ENCODE results near the gene FOXRED1.
"Not testable (repeated sequence)": the region's sequence is repeated elsewhere in the genome, so short reads cannot be mapped to it uniquely, and the experiment has no call there.

The FOXRED1 gene

GRCh38 chr11:126253265-126253664 is 15.7 kb upstream of the FOXRED1 start:
- H3K27me3 ChIP-seq (replicated peaks; ENCODE audit: control insufficient read depth, insufficient read depth, low read length) = no peaks in the 10 kb centered on the region
- no peak overlapping the region for H3K4me3 ChIP-seq (ENCODE audit: low read length)
- no peak for DNase-seq (ENCODE audit: low read depth)
- peaks cover 18% of the 10 kb centered on the region for H3K4me1 ChIP-seq (ENCODE audit: control insufficient read depth, insufficient read depth, low read length)
- no peaks in the 10 kb centered on the region for H3K9me3 ChIP-seq (ENCODE audit: control insufficient read depth, low read length)
- no peak overlapping the region for H3K9ac ChIP-seq (ENCODE audit: low read length)
- H3K36me3 ChIP-seq (ENCODE audit: control insufficient read depth, insufficient read depth, low read length, severe bottlenecking) = peaks cover 53% of the 10 kb centered on the region

GRCh38 chr11:126254819-126255218 is 14.1 kb upstream of the FOXRED1 start:
- DNase-seq (ENCODE audit: low read depth) = no peak
- Histone ChIP-seq H3K4me3 (ENCODE audit: low read length) (no peak overlapping the region), H3K27me3 (replicated peaks; ENCODE audit: control insufficient read depth, insufficient read depth, low read length) (no peaks in the 10 kb centered on the region), H3K4me1 (ENCODE audit: control insufficient read depth, insufficient read depth, low read length) (peaks cover 18% of the 10 kb centered on the region), H3K36me3 (ENCODE audit: control insufficient read depth, insufficient read depth, low read length, severe bottlenecking) (peaks cover 48% of the 10 kb centered on the region), H3K9ac (ENCODE audit: low read length) (no peak overlapping the region), H3K9me3 (ENCODE audit: control insufficient read depth, low read length) (no peaks in the 10 kb centered on the region)

- Histone ChIP-seq H3K4me1 (ENCODE audit: control insufficient read depth, insufficient read depth, low read length) (peaks cover 18% of the 10 kb centered on the region), H3K36me3 (ENCODE audit: control insufficient read depth, insufficient read depth, low read length, severe bottlenecking) (peaks cover 45% of the 10 kb centered on the region)
- H3K9me3 ChIP-seq (ENCODE audit: control insufficient read depth, low read length); H3K9ac ChIP-seq (ENCODE audit: low read length); H3K27me3 ChIP-seq (replicated peaks; ENCODE audit: control insufficient read depth, insufficient read depth, low read length); DNase-seq (ENCODE audit: low read depth); H3K4me3 ChIP-seq (ENCODE audit: low read length): not testable (repeated sequence)
These were observed 13.4 kb upstream of the FOXRED1 start for GRCh38 chr11:126255507-126255906.

GRCh38 chr11:126256216-126256615 is 12.7 kb upstream of the FOXRED1 start:
- no peak overlapping the region for H3K4me3 ChIP-seq (ENCODE audit: low read length)
- no peak overlapping the region for H3K9ac ChIP-seq (ENCODE audit: low read length)
- H3K4me1 ChIP-seq (ENCODE audit: control insufficient read depth, insufficient read depth, low read length) = peaks cover 25% of the 10 kb centered on the region
- no peaks in the 10 kb centered on the region for H3K27me3 ChIP-seq (replicated peaks; ENCODE audit: control insufficient read depth, insufficient read depth, low read length)
- no peaks in the 10 kb centered on the region for H3K9me3 ChIP-seq (ENCODE audit: control insufficient read depth, low read length)
- H3K36me3 ChIP-seq (ENCODE audit: control insufficient read depth, insufficient read depth, low read length, severe bottlenecking) = peaks cover 44% of the 10 kb centered on the region
- no peak for DNase-seq (ENCODE audit: low read depth)

GRCh38 chr11:126257144-126257543 is 11.8 kb upstream of the FOXRED1 start:
- Histone ChIP-seq H3K9me3 (ENCODE audit: control insufficient read depth, low read length) (no peaks in the 10 kb centered on the region), H3K4me1 (ENCODE audit: control insufficient read depth, insufficient read depth, low read length) (peaks cover 27% of the 10 kb centered on the region), H3K4me3 (ENCODE audit: low read length) (no peak overlapping the region), H3K27me3 (replicated peaks; ENCODE audit: control insufficient read depth, insufficient read depth, low read length) (no peaks in the 10 kb centered on the region), H3K9ac (ENCODE audit: low read length) (no peak overlapping the region), H3K36me3 (ENCODE audit: control insufficient read depth, insufficient read depth, low read length, severe bottlenecking) (peaks cover 50% of the 10 kb centered on the region)
- peak; percentile 51 for DNase-seq (ENCODE audit: low read depth)

- Histone ChIP-seq H3K4me1 (ENCODE audit: control insufficient read depth, insufficient read depth, low read length) (peaks cover 27% of the 10 kb centered on the region), H3K9ac (ENCODE audit: low read length) (no peak overlapping the region), H3K36me3 (ENCODE audit: control insufficient read depth, insufficient read depth, low read length, severe bottlenecking) (peaks cover 50% of the 10 kb centered on the region), H3K9me3 (ENCODE audit: control insufficient read depth, low read length) (no peaks in the 10 kb centered on the region), H3K4me3 (ENCODE audit: low read length) (no peak overlapping the region), H3K27me3 (replicated peaks; ENCODE audit: control insufficient read depth, insufficient read depth, low read length) (no peaks in the 10 kb centered on the region)
- DNase-seq (ENCODE audit: low read depth) = peak; percentile 73
These were observed 11.2 kb upstream of the FOXRED1 start for GRCh38 chr11:126257764-126258163.

- DNase-seq (ENCODE audit: low read depth) = no peak
- Histone ChIP-seq H3K27me3 (replicated peaks; ENCODE audit: control insufficient read depth, insufficient read depth, low read length) (no peaks in the 10 kb centered on the region), H3K4me1 (ENCODE audit: control insufficient read depth, insufficient read depth, low read length) (peaks cover 20% of the 10 kb centered on the region), H3K9me3 (ENCODE audit: control insufficient read depth, low read length) (no peaks in the 10 kb centered on the region), H3K9ac (ENCODE audit: low read length) (peak overlapping the region; percentile 9), H3K4me3 (ENCODE audit: low read length) (no peak overlapping the region), H3K36me3 (ENCODE audit: control insufficient read depth, insufficient read depth, low read length, severe bottlenecking) (peaks cover 63% of the 10 kb centered on the region)
These were observed 6.7 kb upstream of the FOXRED1 start for GRCh38 chr11:126262216-126262615.

- Histone ChIP-seq H3K27me3 (replicated peaks; ENCODE audit: control insufficient read depth, insufficient read depth, low read length) (no peaks in the 10 kb centered on the region), H3K4me1 (ENCODE audit: control insufficient read depth, insufficient read depth, low read length) (peaks cover 18% of the 10 kb centered on the region), H3K36me3 (ENCODE audit: control insufficient read depth, insufficient read depth, low read length, severe bottlenecking) (peaks cover 66% of the 10 kb centered on the region), H3K9me3 (ENCODE audit: control insufficient read depth, low read length) (no peaks in the 10 kb centered on the region), H3K9ac (ENCODE audit: low read length) (no peak overlapping the region), H3K4me3 (ENCODE audit: low read length) (no peak overlapping the region)
- DNase-seq (ENCODE audit: low read depth) = no peak
These were observed 5.5 kb upstream of the FOXRED1 start for GRCh38 chr11:126263489-126263888.

GRCh38 chr11:126265811-126266210 is 3.1 kb upstream of the FOXRED1 start:
- no peak for DNase-seq (ENCODE audit: low read depth)
- H3K4me3 ChIP-seq (ENCODE audit: low read length) = no peak overlapping the region
- H3K9ac ChIP-seq (ENCODE audit: low read length) = no peak overlapping the region
- H3K9me3 ChIP-seq (ENCODE audit: control insufficient read depth, low read length) = no peaks in the 10 kb centered on the region
- peaks cover 65% of the 10 kb centered on the region for H3K36me3 ChIP-seq (ENCODE audit: control insufficient read depth, insufficient read depth, low read length, severe bottlenecking)
- H3K27me3 ChIP-seq (replicated peaks; ENCODE audit: control insufficient read depth, insufficient read depth, low read length) = no peaks in the 10 kb centered on the region
- H3K4me1 ChIP-seq (ENCODE audit: control insufficient read depth, insufficient read depth, low read length) = peaks cover 22% of the 10 kb centered on the region

GRCh38 chr11:126267650-126268049 is 1.3 kb upstream of the FOXRED1 start:
- peaks cover 51% of the 10 kb centered on the region for H3K36me3 ChIP-seq (ENCODE audit: control insufficient read depth, insufficient read depth, low read length, severe bottlenecking)

GRCh38 chr11:126268361-126268707 is 620 bp upstream of the FOXRED1 start:
- peak overlapping the region; percentile 96 for H3K9ac ChIP-seq (ENCODE audit: low read length)
- H3K9me3 ChIP-seq (ENCODE audit: control insufficient read depth, low read length) = no peaks in the 10 kb centered on the region
- peaks cover 16% of the 10 kb centered on the region for H3K4me1 ChIP-seq (ENCODE audit: control insufficient read depth, insufficient read depth, low read length)
- no peaks in the 10 kb centered on the region for H3K27me3 ChIP-seq (replicated peaks; ENCODE audit: control insufficient read depth, insufficient read depth, low read length)
- H3K4me3 ChIP-seq (ENCODE audit: low read length) = peak overlapping the region; percentile 94
- H3K36me3 ChIP-seq (ENCODE audit: control insufficient read depth, insufficient read depth, low read length, severe bottlenecking) = peaks cover 51% of the 10 kb centered on the region
- DNase-seq (ENCODE audit: low read depth) = peak; percentile 64

More at GRCh38 chr11:126267650-126268049, 1.3 kb upstream of the FOXRED1 start:
- H3K9me3 ChIP-seq (ENCODE audit: control insufficient read depth, low read length) = no peaks in the 10 kb centered on the region
- peak overlapping the region; percentile 94 for H3K4me3 ChIP-seq (ENCODE audit: low read length)
- no peak for DNase-seq (ENCODE audit: low read depth)
- H3K27me3 ChIP-seq (replicated peaks; ENCODE audit: control insufficient read depth, insufficient read depth, low read length) = no peaks in the 10 kb centered on the region
- peak overlapping the region; percentile 96 for H3K9ac ChIP-seq (ENCODE audit: low read length)
- peaks cover 16% of the 10 kb centered on the region for H3K4me1 ChIP-seq (ENCODE audit: control insufficient read depth, insufficient read depth, low read length)

GRCh38 chr11:126277322-126277721 is 8.4 kb downstream of the FOXRED1 start:
- no peaks in the 10 kb centered on the region for H3K27me3 ChIP-seq (replicated peaks; ENCODE audit: control insufficient read depth, insufficient read depth, low read length)
- peaks cover 48% of the 10 kb centered on the region for H3K36me3 ChIP-seq (ENCODE audit: control insufficient read depth, insufficient read depth, low read length, severe bottlenecking)
- H3K9me3 ChIP-seq (ENCODE audit: control insufficient read depth, low read length) = no peaks in the 10 kb centered on the region
- H3K4me3 ChIP-seq (ENCODE audit: low read length) = no peak overlapping the region
- no peak overlapping the region for H3K9ac ChIP-seq (ENCODE audit: low read length)
- no peak for DNase-seq (ENCODE audit: low read depth)
- H3K4me1 ChIP-seq (ENCODE audit: control insufficient read depth, insufficient read depth, low read length) = peaks cover 7% of the 10 kb centered on the region
